NCI-H345 treated with DMSO at 0.1 percent for 48 hours (cell line): Measurements from ENCODE around the gene OTP.
A peak's percentile ranks its signal among the peaks of the same experiment; 100 is the strongest.

ENCODE experiments used
- DNase-seq: peaks from one replicate; lab custom pipeline; 2025; ENCODE audit not compliant: unreplicated experiment; lab: John Stamatoyannopoulos, UW

Gene OTP

DNA sequence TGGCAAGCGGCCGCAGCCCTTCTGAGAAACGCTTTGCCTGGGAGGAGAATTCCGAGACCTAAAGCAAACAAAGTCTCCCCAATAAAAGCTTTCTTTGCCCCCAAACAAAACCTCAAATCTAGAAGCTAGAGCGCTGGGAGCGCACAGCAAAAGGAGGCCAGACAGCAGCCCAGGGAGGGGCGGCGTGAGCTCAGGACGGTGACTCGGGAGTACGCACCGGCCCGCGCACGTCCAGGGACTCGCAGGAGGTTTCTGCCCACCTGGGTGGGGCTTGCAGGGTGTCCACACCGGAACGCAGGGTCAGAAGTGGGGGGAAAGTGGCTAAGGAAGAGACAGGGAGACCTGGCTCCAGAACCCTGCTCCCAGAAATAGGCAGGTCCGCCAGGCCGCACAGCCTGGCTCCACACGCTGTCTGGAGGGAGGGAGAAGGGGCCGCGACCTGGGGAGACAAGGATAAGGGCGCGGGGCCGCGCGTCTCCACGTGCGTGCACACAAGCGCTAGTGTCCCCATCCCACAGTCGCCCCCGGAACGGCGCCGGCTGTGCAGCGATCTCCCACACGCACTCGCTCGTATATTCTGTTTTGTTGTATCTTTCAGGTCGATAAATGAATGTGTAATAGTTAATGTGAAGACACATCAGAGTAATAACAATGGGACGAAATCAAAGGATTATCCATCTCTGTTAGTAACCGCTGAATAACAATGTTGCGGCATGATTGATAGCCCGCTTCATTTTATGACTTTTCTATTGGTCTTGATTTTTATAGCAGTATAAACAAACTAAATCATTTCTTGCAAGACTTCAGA is 2.3 kb upstream of the OTP start:
- DNase-seq, result no peak

- DNase-seq, result no peak
Observed at GRCh38 chr5:77638763-77639671, 504 bp upstream of the OTP start.

- DNase-seq, result no peak
Observed at GRCh38 chr5:77637170-77637997, 1.1 kb downstream of the OTP start.

DNA sequence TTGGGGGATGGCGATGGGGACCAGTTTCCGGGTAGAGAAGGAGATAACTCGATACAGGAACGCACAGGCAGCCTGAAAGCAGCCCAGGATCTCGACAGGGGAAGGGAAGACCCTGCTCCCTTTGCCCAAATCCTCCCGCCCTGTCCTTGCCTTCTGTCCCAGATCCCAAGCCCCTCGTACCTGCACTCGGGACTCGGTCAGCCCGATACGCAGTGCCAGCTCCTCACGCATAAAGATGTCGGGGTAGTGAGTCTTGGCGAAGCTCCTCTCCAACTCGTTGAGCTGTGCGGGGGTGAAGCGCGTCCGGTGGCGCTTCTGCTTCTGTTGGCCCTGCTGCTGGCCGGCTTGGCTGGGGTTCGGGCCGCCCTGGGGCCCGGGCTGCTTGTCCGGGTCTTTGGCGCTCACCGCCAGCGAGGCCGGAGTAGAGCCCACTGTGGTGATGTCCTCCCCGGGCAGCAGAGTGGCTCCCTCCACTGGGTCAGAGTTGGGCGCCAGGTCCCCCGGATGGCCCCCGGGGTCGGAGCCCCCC is 1.8 kb downstream of the OTP start:
- no peak for DNase-seq

- no peak for DNase-seq
Observed at GRCh38 chr5:77635917-77636640, 2.4 kb downstream of the OTP start.

DNA sequence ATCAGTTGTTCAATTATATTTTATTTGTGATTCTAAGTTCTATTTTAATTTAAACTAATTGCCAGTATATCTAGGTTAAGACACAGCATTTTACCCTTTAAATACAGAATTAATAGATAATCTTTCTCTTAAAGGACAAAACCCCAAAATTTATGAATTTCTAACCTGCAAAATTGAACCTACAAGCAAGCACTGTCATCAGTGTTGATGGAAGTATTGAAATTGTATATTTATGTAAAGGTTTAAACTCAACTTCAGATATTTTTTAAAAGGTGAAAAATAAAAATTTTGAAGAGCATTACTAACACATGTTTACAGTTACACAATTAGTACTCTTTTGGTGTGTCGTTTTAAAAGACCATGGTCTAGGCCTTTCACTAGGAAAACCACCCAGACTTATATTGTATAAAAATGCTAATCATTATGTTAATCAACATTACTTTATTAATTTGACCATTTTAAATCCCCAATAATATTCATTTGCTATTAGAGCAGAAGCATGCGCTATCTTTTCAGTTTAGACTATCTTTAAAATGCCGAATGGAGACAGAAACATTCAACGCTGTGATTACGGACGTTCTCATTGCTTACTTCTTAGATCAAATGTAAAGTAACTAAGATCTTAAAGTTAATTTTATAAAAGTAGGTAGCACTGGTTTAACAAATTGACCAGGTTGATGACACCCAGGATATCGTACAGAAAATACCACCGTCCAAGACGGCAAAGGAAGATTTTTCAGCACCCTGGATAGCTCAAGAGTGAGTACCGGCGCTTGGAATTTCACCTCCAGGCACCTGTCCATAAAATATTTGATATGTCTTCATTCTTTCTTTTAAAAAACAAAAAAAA is 3.2 kb downstream of the OTP start:
- DNase-seq, result no peak

DNA sequence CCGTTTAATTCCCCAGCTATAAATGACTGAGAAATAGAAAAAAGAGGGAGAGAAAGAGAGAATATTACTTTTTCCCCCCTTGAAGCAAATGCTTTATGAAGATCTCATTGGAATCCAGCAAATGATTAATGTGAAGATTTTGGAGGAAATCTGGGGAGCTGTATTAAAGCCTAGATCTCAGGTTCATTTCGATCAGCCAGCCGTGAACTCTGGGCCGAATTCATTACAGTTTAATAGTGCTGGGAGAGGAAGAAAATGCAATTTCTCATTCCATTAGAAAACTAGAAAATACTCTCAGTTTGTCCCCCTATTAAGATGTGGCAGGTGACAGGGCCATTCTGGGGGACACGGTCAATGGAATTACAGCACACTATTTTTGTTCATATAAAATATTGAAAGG is 4.8 kb downstream of the OTP start:
- DNase-seq, result no peak

- DNase-seq, result no peak
Observed at GRCh38 chr5:77633207-77633675, 5.3 kb downstream of the OTP start.

DNA sequence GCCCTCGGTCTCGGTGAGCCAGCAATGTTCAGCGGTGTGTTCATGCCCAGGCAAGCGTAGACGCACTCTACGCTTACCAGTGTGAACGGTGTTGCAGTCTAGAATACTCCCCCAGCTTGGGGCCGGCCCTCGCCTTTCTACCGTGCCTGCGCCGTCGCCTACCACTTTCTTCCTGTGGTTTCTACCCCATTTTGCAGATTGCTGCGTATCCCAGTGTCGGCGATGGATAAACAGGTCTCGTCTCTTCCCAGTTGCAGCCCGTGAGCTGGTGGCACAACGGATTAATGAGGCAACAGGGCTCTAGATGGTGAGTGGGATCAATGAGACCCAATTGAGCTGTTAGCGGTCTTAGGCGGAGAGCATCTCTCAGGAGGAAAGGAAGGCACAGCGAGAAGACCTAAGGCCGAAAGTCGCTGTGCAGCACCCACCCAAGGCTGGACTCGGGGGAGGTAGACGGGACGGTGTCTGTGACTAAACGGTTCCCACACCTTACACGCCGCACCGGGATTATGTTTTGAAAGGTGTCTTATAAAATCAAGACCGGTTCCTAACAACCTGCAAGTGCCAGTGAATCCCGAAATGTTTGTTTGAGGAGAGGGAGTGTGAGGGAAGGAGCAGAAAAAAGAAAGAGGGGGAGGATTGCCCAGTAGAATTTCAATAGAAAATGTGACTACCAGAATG is 5.8 kb downstream of the OTP start:
- no peak for DNase-seq

DNA sequence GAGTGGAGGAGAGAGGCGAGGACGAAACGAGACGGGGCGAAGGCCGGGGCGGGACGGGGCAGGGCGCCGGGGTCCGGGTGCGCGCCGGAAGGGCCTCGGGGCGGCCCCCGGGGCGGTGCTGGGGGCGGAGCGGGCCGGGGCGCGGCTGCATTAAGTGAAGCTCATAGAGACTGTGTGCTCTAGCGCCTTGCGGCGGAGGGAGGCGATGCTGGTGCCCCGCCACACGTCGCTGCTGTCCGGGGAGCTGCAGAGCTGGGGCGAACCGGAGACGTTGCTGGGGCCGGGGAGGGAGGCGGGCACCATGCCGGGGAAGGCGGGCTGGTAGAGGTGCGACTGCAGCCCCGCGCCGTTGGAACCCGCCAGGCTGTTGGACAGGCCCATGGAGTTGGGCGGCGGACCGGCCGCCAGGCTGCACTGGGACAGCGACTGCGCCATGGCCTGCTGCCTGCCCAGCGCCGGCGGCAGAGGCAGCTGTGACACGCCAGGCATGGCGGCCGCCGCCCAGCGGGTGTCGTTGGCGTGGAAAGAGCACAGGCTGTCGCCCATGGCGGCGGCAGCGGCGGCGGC is 8.3 kb downstream of the OTP start:
- peak; percentile 30 for DNase-seq

GRCh38 chr5:77629509-77630113 is 8.9 kb downstream of the OTP start:
- peak; percentile 6 for DNase-seq

- no peak for DNase-seq
Observed at GRCh38 chr5:77628840-77629508, 9.5 kb downstream of the OTP start.

DNA sequence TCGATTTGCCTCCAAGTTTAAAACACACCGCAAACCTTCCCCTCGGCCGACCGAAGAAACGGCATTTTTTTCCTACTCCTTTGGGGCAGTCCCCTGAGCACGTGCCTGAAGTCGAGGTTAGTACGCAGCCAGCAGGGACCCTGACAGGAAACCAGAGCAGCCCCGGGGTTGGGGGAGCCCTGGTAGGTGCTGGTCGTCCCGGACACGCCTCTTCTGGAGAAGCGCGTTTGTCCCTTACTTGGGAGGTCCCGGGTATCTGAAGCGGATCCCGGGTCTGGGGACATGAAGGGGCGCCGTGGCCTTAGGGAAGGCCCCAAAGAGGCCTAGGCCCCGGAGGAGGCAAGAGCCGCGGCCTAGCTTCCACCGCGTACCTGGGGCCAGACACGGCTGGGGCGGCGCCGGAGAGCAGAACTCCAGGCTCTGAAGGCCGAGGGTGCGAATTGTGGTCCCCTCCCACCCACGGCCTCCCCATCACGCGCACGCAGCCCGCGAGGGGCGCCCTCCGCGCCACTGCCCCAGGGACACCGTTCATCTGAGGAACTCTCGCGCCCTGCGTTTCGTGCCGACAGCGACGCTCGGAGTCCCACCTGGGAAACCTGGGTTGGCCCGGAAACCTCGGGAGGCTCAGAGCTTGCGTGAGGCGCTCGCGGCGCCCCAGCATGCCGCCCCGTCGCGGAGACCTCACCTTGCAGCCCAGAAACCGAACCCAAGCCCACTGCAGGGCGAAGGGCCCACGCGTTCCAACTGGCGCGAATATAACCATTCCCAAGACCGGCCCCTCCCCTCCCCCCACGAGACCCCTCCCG is 10.4 kb downstream of the OTP start:
- DNase-seq, result no peak

GRCh38 chr5:77623203-77623740 is 15.2 kb downstream of the OTP start:
- no peak for DNase-seq

GRCh38 chr5:77621440-77621839 is 17.1 kb downstream of the OTP start:
- no peak for DNase-seq

- DNase-seq, result no peak
Observed at GRCh38 chr5:77620405-77620804, 18.1 kb downstream of the OTP start.
